Activated CD8-positive, alpha-beta memory T cell treated with anti-CD3 and anti-CD28 coated beads for 48 hours (primary cell): Measurements from ENCODE around the gene INPP4B.

ENCODE experiments used
- DNase-seq, 3 experiments: peaks; one replicate each; pipeline ENCODE4 v3.0.0-alpha.2; 2020; ENCODE audit warnings: low read depth in 2 of 3, low spot score in 2 of 3

INPP4B gene

GRCh38 chr4:142161086-142161485, 685.0 kb downstream of the INPP4B start:
- no peak for DNase-seq

GRCh38 chr4:142160509-142160908, 685.6 kb downstream of the INPP4B start:
- no peak for DNase-seq

- DNase-seq, result no peak
Measured at GRCh38 chr4:142158980-142159379, 687.1 kb downstream of the INPP4B start.

- DNase-seq, result no peak
Measured at GRCh38 chr4:142156256-142156655, 689.8 kb downstream of the INPP4B start.

- DNase-seq, result no peak
Measured at GRCh38 chr4:142155347-142155746, 690.8 kb downstream of the INPP4B start.

GRCh38 chr4:142150483-142150882, 695.6 kb downstream of the INPP4B start:
- DNase-seq, result no peak

GRCh38 chr4:142144813-142145212, 701.3 kb downstream of the INPP4B start:
- DNase-seq, result no peak

- no peak for DNase-seq
Measured at GRCh38 chr4:142142366-142143054, 703.6 kb downstream of the INPP4B start.

GRCh38 chr4:142141224-142141623, 704.9 kb downstream of the INPP4B start:
- no peak for DNase-seq

- DNase-seq, result no peak
Measured at GRCh38 chr4:142130666-142131065, 715.4 kb downstream of the INPP4B start.

GRCh38 chr4:142129931-142130330, 716.2 kb downstream of the INPP4B start:
- DNase-seq, result no peak

GRCh38 chr4:142129473-142129872, 716.6 kb downstream of the INPP4B start:
- no peak for DNase-seq

- DNase-seq, result no peak
Measured at GRCh38 chr4:142128529-142128928, 717.6 kb downstream of the INPP4B start.

GRCh38 chr4:142126890-142127497, 719.1 kb downstream of the INPP4B start:
- peak in 1 of 3 experiments; percentile 11 for DNase-seq

- no peak for DNase-seq
Measured at GRCh38 chr4:142124874-142125273, 721.2 kb downstream of the INPP4B start.

GRCh38 chr4:142121448-142122350, 724.4 kb downstream of the INPP4B start:
- no peak for DNase-seq

- DNase-seq, result no peak
Measured at GRCh38 chr4:142120921-142121320, 725.2 kb downstream of the INPP4B start.

GRCh38 chr4:142112451-142112850, 733.6 kb downstream of the INPP4B start:
- no peak for DNase-seq

GRCh38 chr4:142110136-142110535, 736.0 kb downstream of the INPP4B start:
- no peak for DNase-seq

- no peak for DNase-seq
Measured at GRCh38 chr4:142104041-142104440, 742.1 kb downstream of the INPP4B start.

- no peak for DNase-seq
Measured at GRCh38 chr4:142101401-142101800, 744.7 kb downstream of the INPP4B start.

- no peak for DNase-seq
Measured at GRCh38 chr4:142100941-142101340, 745.2 kb downstream of the INPP4B start.
